HepG2 (cell line): ENCODE results near the gene SUMO4. TPM values are rescaled to one million over a fixed set of nuclear protein-coding genes. Genes with fewer than 3 reads are reported as not detected.

Experiments used
- ATF7-NPFF ChIP-seq: sonication (generic); formaldehyde crosslinking; IDR thresholded peaks from 2 replicates; pipeline ENCODE4 v1.8.1; 2023; ENCODE audit warnings: mild to moderate bottlenecking, low read depth, missing genetic modification reagents, moderate library complexity
- EHMT2 ChIP-seq: fragments of 200-600 bp; sonication (generic); IDR thresholded peaks from 2 replicates; pipeline ENCODE4 v1.7.0; 2017; ENCODE audit warnings: antibody characterized with exemption, low read depth, low read length, borderline replicate concordance
- GLI4 ChIP-seq: sonication (generic); formaldehyde crosslinking; IDR thresholded peaks from 2 replicates; pipeline ENCODE4 v1.5.1; 2020; ENCODE audit warnings: missing genetic modification reagents, mild to moderate bottlenecking, moderate library complexity, borderline replicate concordance
- KAT8 ChIP-seq: IDR thresholded peaks from 2 replicates; pipeline ENCODE4 v1.6.1; 2016; ENCODE audit warnings: missing genetic modification reagents, missing compliant biosample characterization
- KLF15 ChIP-seq: sonication (generic); formaldehyde crosslinking; IDR thresholded peaks from 2 replicates; pipeline ENCODE4 v1.8.1; 2023; ENCODE audit warnings: borderline replicate concordance, mild to moderate bottlenecking, inconsistent platforms, missing genetic modification reagents, mixed read lengths
- NR2F1 ChIP-seq, 2 experiments: fragments of 450-650 bp in 1 of 2; formaldehyde crosslinking in 1 of 2; IDR thresholded peaks; 2 replicates each; pipeline versions ENCODE4 v1.5.0 to v1.6.1; 2016 to 2020; ENCODE audit warnings: mild to moderate bottlenecking in 1 of 2, missing compliant biosample characterization in 1 of 2, missing genetic modification reagents in 1 of 2, moderate library complexity in 1 of 2
- RFX3 ChIP-seq: IDR thresholded peaks from 2 replicates; pipeline ENCODE4 v1.6.1; 2016; ENCODE audit warnings: missing biosample characterization, missing genetic modification reagents
- SOX5 ChIP-seq: IDR thresholded peaks from 2 replicates; pipeline ENCODE4 v1.6.1; 2016; ENCODE audit warnings: borderline replicate concordance
- SP1 ChIP-seq, 2 experiments: fragments of 450-650 bp in 1 of 2; sonication (generic) in 1 of 2; formaldehyde crosslinking in 1 of 2; IDR thresholded peaks; 2 replicates each; pipeline versions ENCODE4 v1.4.0 to v1.6.1; 2016 to 2020; ENCODE audit warnings: missing genetic modification reagents in 1 of 2
- ZBTB20 ChIP-seq: sonication (generic); formaldehyde crosslinking; IDR thresholded peaks from 2 replicates; pipeline ENCODE4 v1.8.1; 2023; ENCODE audit warnings: missing genetic modification reagents, low read depth, mild to moderate bottlenecking, borderline replicate concordance
- ZFP36L1 ChIP-seq: sonication (generic); formaldehyde crosslinking; IDR thresholded peaks from 2 replicates; pipeline ENCODE4 v1.8.0; 2022; ENCODE audit warnings: mild to moderate bottlenecking, missing genetic modification reagents, moderate library complexity
- ZNF124 ChIP-seq: sonication (generic); formaldehyde crosslinking; IDR thresholded peaks from 2 replicates; pipeline ENCODE4 v1.4.0; 2020; ENCODE audit warnings: missing genetic modification reagents
- ZNF263 ChIP-seq: sonication (generic); formaldehyde crosslinking; IDR thresholded peaks from 2 replicates; pipeline ENCODE4 v1.4.0; 2020; ENCODE audit warnings: missing genetic modification reagents
- ZNF891 ChIP-seq: sonication (generic); formaldehyde crosslinking; IDR thresholded peaks from 2 replicates; pipeline ENCODE4 v1.5.0; 2020; ENCODE audit warnings: mild to moderate bottlenecking, missing genetic modification reagents
- polyA plus RNA-seq, 8 experiments: library from polyadenylated mRNA; depleted of rRNA in 3 of 8; stranded (reverse) in 7 of 8; unstranded in 1 of 8; fragments of >200 nt; fragmentation: Illumina TruSeq in 4 of 8; extraction: Trizol in 4 of 8; gene quantifications; 2 replicates each; pipeline versions ENCODE4 v1.2.1 to v1.2.3, GENCODE V29; 2011 to 2016; ENCODE audit warnings: low read depth in 4 of 8, missing spikeins in 1 of 8, mixed read lengths in 1 of 8; ENCODE audit not compliant: insufficient read depth in 1 of 8
- total RNA-seq, 5 experiments: library from RNA; depleted of rRNA; stranded (reverse); fragments of >200 nt; fragmentation: Illumina TruSeq; extraction: Trizol; gene quantifications; 2 replicates each; pipeline ENCODE4 v1.2.3, GENCODE V29; 2016; ENCODE audit warnings: low read depth in 1 of 5
- TF ChIP-seq, protein P1 (sequence below): sonication (generic); formaldehyde crosslinking; IDR thresholded peaks from 2 replicates; pipeline ENCODE4 v1.4.0; 2020; ENCODE audit warnings: mild to moderate bottlenecking, missing genetic modification reagents, borderline replicate concordance
- TF ChIP-seq, protein P2 (sequence below): IDR thresholded peaks from 2 replicates; pipeline ENCODE4 v1.6.1; 2016; ENCODE audit warnings: low read depth, control low read depth
- TF ChIP-seq, protein P3 (sequence below): IDR thresholded peaks from 2 replicates; pipeline ENCODE4 v1.6.1; 2016; ENCODE audit warnings: low read depth, borderline replicate concordance
- TF ChIP-seq, protein P4 (sequence below): sonication (generic); formaldehyde crosslinking; IDR thresholded peaks from 2 replicates; pipeline ENCODE4 v1.8.1; 2023; ENCODE audit warnings: mild to moderate bottlenecking, inconsistent platforms, moderate library complexity, missing genetic modification reagents, borderline replicate concordance

The SUMO4 gene
- total and polyA plus RNA-seq, 2 of the 13 experiments (the other 11 are each of a cell fraction or from before 2014, with no cell fraction given) = 0.22 to 1.2 TPM

DNA sequence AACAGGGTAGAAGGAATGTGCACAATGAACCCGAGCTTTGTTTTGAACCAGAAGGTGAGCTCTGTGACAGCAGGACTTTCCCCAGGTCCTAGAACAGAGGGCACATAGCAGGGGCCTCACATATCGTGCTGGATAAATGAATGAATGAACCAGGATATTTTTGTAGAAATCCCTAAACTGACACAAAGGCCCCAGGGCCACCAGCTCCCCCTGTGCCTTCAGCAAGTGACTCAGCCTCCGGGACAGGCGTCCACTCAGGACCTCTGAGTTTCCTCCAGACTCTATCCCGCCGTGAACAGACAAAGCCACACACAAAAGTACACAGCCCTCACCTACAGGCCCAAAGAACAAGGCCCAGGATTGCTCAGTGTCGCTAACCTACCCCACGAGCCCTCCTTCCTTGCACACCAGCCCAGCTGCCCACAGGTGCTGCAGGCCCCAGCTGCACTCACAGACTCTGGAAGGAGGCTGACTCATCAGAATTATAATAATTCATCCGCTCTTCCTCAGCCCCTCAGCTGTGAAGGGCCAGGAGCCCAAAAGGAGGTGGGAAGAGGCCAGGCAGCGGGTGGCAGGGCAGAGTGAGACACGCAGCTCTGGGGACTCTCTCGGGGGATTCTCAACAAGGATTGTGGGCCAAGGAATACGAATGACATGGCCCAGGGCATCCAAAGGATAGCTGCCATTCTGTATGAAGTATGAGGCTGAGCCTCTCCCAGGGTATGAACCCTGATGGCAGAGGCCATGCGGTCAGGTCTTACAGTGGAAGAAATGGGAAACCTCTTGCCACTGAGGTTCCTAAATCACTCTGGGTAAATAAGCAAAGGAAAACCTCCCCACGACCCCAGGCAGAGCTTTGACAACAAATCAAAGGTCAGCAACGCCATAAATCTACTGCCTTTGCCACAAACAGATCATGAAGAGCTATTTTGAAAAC is 40.9 kb downstream of the SUMO4 start (continued):
- TF ChIP-seq, protein P1, sequence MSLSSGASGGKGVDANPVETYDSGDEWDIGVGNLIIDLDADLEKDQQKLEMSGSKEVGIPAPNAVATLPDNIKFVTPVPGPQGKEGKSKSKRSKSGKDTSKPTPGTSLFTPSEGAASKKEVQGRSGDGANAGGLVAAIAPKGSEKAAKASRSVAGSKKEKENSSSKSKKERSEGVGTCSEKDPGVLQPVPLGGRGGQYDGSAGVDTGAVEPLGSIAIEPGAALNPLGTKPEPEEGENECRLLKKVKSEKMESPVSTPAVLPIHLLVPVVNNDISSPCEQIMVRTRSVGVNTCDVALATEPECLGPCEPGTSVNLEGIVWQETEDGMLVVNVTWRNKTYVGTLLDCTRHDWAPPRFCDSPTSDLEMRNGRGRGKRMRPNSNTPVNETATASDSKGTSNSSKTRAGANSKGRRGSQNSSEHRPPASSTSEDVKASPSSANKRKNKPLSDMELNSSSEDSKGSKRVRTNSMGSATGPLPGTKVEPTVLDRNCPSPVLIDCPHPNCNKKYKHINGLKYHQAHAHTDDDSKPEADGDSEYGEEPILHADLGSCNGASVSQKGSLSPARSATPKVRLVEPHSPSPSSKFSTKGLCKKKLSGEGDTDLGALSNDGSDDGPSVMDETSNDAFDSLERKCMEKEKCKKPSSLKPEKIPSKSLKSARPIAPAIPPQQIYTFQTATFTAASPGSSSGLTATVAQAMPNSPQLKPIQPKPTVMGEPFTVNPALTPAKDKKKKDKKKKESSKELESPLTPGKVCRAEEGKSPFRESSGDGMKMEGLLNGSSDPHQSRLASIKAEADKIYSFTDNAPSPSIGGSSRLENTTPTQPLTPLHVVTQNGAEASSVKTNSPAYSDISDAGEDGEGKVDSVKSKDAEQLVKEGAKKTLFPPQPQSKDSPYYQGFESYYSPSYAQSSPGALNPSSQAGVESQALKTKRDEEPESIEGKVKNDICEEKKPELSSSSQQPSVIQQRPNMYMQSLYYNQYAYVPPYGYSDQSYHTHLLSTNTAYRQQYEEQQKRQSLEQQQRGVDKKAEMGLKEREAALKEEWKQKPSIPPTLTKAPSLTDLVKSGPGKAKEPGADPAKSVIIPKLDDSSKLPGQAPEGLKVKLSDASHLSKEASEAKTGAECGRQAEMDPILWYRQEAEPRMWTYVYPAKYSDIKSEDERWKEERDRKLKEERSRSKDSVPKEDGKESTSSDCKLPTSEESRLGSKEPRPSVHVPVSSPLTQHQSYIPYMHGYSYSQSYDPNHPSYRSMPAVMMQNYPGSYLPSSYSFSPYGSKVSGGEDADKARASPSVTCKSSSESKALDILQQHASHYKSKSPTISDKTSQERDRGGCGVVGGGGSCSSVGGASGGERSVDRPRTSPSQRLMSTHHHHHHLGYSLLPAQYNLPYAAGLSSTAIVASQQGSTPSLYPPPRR (CRISPR knock-in tag) = 0 out of 2 replicates have a peak, but pooled peaks have one; percentile 32
- TF ChIP-seq ZNF891 (CRISPR knock-in tag) (peak; percentile 29; the same call in 1 of the 2 replicates), GLI4 (CRISPR knock-in tag) (no peak), NR2F1 (CRISPR knock-in tag; IDR thresholded peaks at IDR 0.05) (no peak), ATF7-NPFF (no peak), KLF15 (no peak), RFX3 (CRISPR knock-in tag) (no peak), ZFP36L1 (CRISPR knock-in tag) (no peak), SOX5 (CRISPR knock-in tag) (no peak), KAT8 (CRISPR knock-in tag) (no peak), SP1 (IDR thresholded peaks at IDR 0.05) (no peak), SP1 (CRISPR knock-in tag; IDR thresholded peaks at IDR 0.05) (no peak), ZNF263 (CRISPR knock-in tag) (no peak), ZBTB20 (0 out of 2 replicates have a peak, but pooled peaks have one; percentile 36), EHMT2 (no peak), ZNF124 (no peak)
- TF ChIP-seq, protein P2, sequence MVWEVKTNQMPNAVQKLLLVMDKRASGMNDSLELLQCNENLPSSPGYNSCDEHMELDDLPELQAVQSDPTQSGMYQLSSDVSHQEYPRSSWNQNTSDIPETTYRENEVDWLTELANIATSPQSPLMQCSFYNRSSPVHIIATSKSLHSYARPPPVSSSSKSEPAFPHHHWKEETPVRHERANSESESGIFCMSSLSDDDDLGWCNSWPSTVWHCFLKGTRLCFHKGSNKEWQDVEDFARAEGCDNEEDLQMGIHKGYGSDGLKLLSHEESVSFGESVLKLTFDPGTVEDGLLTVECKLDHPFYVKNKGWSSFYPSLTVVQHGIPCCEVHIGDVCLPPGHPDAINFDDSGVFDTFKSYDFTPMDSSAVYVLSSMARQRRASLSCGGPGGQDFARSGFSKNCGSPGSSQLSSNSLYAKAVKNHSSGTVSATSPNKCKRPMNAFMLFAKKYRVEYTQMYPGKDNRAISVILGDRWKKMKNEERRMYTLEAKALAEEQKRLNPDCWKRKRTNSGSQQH (CRISPR knock-in tag) = no peak
- TF ChIP-seq, protein P3, sequence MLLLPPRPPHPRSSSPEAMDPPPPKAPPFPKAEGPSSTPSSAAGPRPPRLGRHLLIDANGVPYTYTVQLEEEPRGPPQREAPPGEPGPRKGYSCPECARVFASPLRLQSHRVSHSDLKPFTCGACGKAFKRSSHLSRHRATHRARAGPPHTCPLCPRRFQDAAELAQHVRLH = no peak
- TF ChIP-seq, protein P4, sequence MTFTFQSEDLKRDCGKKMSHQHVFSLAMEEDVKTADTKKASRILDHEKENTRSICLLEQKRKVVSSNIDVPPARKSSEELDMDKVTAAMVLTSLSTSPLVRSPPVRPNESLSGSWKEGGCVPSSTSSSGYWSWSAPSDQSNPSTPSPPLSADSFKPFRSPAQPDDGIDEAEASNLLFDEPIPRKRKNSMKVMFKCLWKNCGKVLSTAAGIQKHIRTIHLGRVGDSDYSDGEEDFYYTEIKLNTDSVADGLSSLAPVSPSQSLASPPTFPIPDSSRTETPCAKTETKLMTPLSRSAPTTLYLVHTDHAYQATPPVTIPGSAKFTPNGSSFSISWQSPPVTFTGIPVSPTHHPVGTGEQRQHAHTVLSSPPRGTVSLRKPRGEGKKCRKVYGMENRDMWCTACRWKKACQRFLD (CRISPR knock-in tag) = peak; percentile 65; the same call in 1 of the 2 replicates
